Liver (tissue), 9 donors: Measurements from ENCODE around the gene CACNA1C. TPM values are rescaled to one million over a fixed set of nuclear protein-coding genes. Genes with fewer than 3 reads are reported as not detected.

ENCODE experiments used
- DNase-seq: peaks from one replicate; pipeline ENCODE4 v3.0.0-alpha.2; 2017; ENCODE audit warnings: low spot score
- H3K27ac ChIP-seq, 2 donors: one replicate each; pipeline ENCODE4 v1.7.0; 2013; ENCODE audit warnings: inconsistent platforms in 2 of 2, low read length in 2 of 2, control low read depth in 1 of 2, low read depth in 1 of 2, mild to moderate bottlenecking in 1 of 2
- H3K27me3 ChIP-seq, 4 donors: one replicate each; pipeline versions ENCODE4 v1.6.1 to v1.7.0; 2013; ENCODE audit warnings: low read length in 3 of 4, inconsistent platforms in 1 of 4, mild to moderate bottlenecking in 1 of 4, moderate library complexity in 1 of 4; ENCODE audit not compliant: control insufficient read depth in 4 of 4, insufficient read depth in 4 of 4
- H3K36me3 ChIP-seq, 4 donors: one replicate each; pipeline versions ENCODE4 v1.6.1 to v1.7.0; 2013; ENCODE audit warnings: low read length in 3 of 4, mild to moderate bottlenecking in 3 of 4, low read depth in 1 of 4, moderate library complexity in 1 of 4; ENCODE audit not compliant: control insufficient read depth in 4 of 4, insufficient read depth in 3 of 4
- H3K4me1 ChIP-seq, 4 donors: one replicate each; pipeline versions ENCODE4 v1.6.1 to v1.7.0; 2013; ENCODE audit warnings: low read length in 3 of 4, mild to moderate bottlenecking in 3 of 4, moderate library complexity in 1 of 4; ENCODE audit not compliant: control insufficient read depth in 4 of 4, insufficient read depth in 4 of 4
- H3K4me3 ChIP-seq, 3 donors: one replicate each; pipeline versions ENCODE4 v1.6.1 to v1.7.0; 2013; ENCODE audit warnings: low read length in 3 of 3, control low read depth in 1 of 3, low read depth in 1 of 3, mild to moderate bottlenecking in 1 of 3
- H3K9ac ChIP-seq, 2 donors: one replicate each; pipeline ENCODE4 v1.7.0; 2013; ENCODE audit warnings: low read length in 2 of 2, mild to moderate bottlenecking in 2 of 2, moderate library complexity in 2 of 2, control low read depth in 1 of 2, low read depth in 1 of 2
- H3K9me3 ChIP-seq, 4 donors: one replicate each; pipeline versions ENCODE4 v1.6.1 to v1.7.0; 2013; ENCODE audit warnings: low read length in 3 of 4; ENCODE audit not compliant: control insufficient read depth in 4 of 4
- ATF3 ChIP-seq: IDR thresholded peaks from 2 replicates; pipeline ENCODE4 v1.6.1; 2016; ENCODE audit warnings: antibody characterized with exemption
- CTCF ChIP-seq: fragments of 150-350 bp; IDR thresholded peaks from 2 replicates; pipeline ENCODE4 v1.5.1; 2017; ENCODE audit warnings: improper control_type of control experiment, low read depth, low read length; ENCODE audit not compliant: missing input control
- FOXA1 ChIP-seq: IDR thresholded peaks from 2 replicates; pipeline ENCODE4 v1.6.1; 2016; ENCODE audit warnings: antibody characterized with exemption
- GABPA ChIP-seq, 2 donors: IDR thresholded peaks in 1 of 2; conservative IDR thresholded peaks in 1 of 2; 2 replicates each; pipeline ENCODE4 v1.6.1; 2016; ENCODE audit warnings: antibody characterized with exemption in 2 of 2, mild to moderate bottlenecking in 1 of 2, moderate library complexity in 1 of 2
- HNF4A ChIP-seq, 2 donors: conservative IDR thresholded peaks; 2 replicates each; pipeline ENCODE4 v1.6.1; 2016; ENCODE audit warnings: antibody characterized with exemption in 2 of 2, mild to moderate bottlenecking in 2 of 2
- HNF4G ChIP-seq: IDR thresholded peaks from 2 replicates; pipeline ENCODE4 v1.6.1; 2016; ENCODE audit warnings: antibody characterized with exemption
- JUND ChIP-seq, 2 donors: IDR thresholded peaks; 2 replicates each; pipeline ENCODE4 v1.6.1; 2016; ENCODE audit warnings: antibody characterized with exemption in 2 of 2
- MAX ChIP-seq: IDR thresholded peaks from 2 replicates; pipeline ENCODE4 v1.6.1; 2016; ENCODE audit warnings: antibody characterized with exemption
- RAD21 ChIP-seq, 2 donors: IDR thresholded peaks; 2 replicates each; pipeline ENCODE4 v1.6.1; 2016; ENCODE audit warnings: antibody characterized with exemption in 2 of 2, mild to moderate bottlenecking in 2 of 2
- REST ChIP-seq: IDR thresholded peaks from 2 replicates; pipeline ENCODE4 v1.6.1; 2016; ENCODE audit warnings: antibody characterized with exemption, mild to moderate bottlenecking
- RXRA ChIP-seq, 2 donors: IDR thresholded peaks; 2 replicates each; pipeline ENCODE4 v1.6.1; 2017 to 2018; ENCODE audit warnings: antibody characterized with exemption in 2 of 2, mild to moderate bottlenecking in 1 of 2
- SP1 ChIP-seq: IDR thresholded peaks from 2 replicates; pipeline ENCODE4 v1.6.1; 2018; ENCODE audit warnings: antibody characterized with exemption, mild to moderate bottlenecking
- YY1 ChIP-seq: IDR thresholded peaks from 2 replicates; pipeline ENCODE4 v1.6.1; 2016; ENCODE audit warnings: antibody characterized with exemption, mild to moderate bottlenecking
- ZBTB33 ChIP-seq: IDR thresholded peaks from 2 replicates; pipeline ENCODE4 v1.6.1; 2016; ENCODE audit warnings: antibody characterized with exemption
- WGBS: extraction: QIAGEN DNeasy Blood & Tissue Kit; methylation state at CpG from one replicate; pipeline ENCODE4 v1.1.7; 2013; 5-methylcytosine and 5-hydroxymethylcytosine counted together
- polyA plus RNA-seq, 2 donors: library from polyadenylated mRNA; stranded (reverse) in 1 of 2; unstranded in 1 of 2; fragments of 200-250 nt in 1 of 2; fragments of >200 nt in 1 of 2; fragmentation: Nextera tagmentation in 1 of 2; extraction: Ambion mirVana in 1 of 2; gene quantifications; one replicate each; pipeline versions ENCODE4 v1.2.1 to v1.2.3, GENCODE V29; 2013 to 2015
- total RNA-seq, 2 donors: library from RNA; depleted of rRNA; stranded (reverse); fragments of >200 nt; gene quantifications; one replicate each; pipeline ENCODE4 v1.2.3, GENCODE V29; 2014
- donor health status: healthy.
- donor health status: healthy.
- donor health status: healthy.
- donor health status: healthy.
- donor health status: healthy.

Gene CACNA1C
- total and polyA plus RNA-seq, 4 donors, result 0.23 to 1.9 (median 0.41) TPM

- TF ChIP-seq REST (no peak), YY1 (no peak), RAD21 (IDR thresholded peaks at IDR 0.05) (no peak), CTCF (no peak), HNF4G (no peak), MAX (no peak), SP1 (no peak), FOXA1 (no peak)
These were observed 235.7 kb downstream of the CACNA1C start (continued) for GRCh38 chr12:2288471-2288870.

GRCh38 chr12:2288875-2289274 is 236.1 kb downstream of the CACNA1C start:
- H3K4me3 ChIP-seq, result no peak overlapping the region
- TF ChIP-seq HNF4G (no peak), JUND (IDR thresholded peaks at IDR 0.05) (no peak), RXRA (IDR thresholded peaks at IDR 0.05) (no peak), ATF3 (no peak), MAX (no peak), CTCF (no peak), ZBTB33 (no peak), RAD21 (IDR thresholded peaks at IDR 0.05) (no peak), SP1 (no peak), HNF4A (conservative IDR thresholded peaks at IDR 0.05) (no peak), GABPA (IDR thresholded peaks at IDR 0.05 in 1 of 2, conservative IDR thresholded peaks at IDR 0.05 in 1 of 2) (no peak)
- no peaks in the 10 kb centered on the region for H3K27me3 ChIP-seq
- H3K9ac ChIP-seq, result no peak overlapping the region
- WGBS, result 76% methylated on average over 5 of the region's 5 CpGs
- no peaks in the 10 kb centered on the region for H3K9me3 ChIP-seq
- no peaks in the 10 kb centered on the region for H3K36me3 ChIP-seq
- H3K4me1 ChIP-seq, result peaks cover 0 to 1% (median 0%) of the 10 kb centered on the region in 4 donors
- no peak overlapping the region for H3K27ac ChIP-seq
- DNase-seq, result no peak
